Stimulated activated CD8-positive, alpha-beta memory T cell treated with anti-CD3 and anti-CD28 coated beads, Interleukin-7, amount 100 ng/mL, for 24 hours (primary cell): Measurements from ENCODE around the gene C9.
"Not testable (repeated sequence)": the region's sequence is repeated elsewhere in the genome, so short reads cannot be mapped to it uniquely, and the experiment has no call there.

Source experiments
- DNase-seq: peaks from one replicate; pipeline ENCODE4 v3.0.0-alpha.2; 2020; ENCODE audit warnings: low read depth

The C9 gene

GRCh38 chr5:39364367-39364766 is at the start of gene C9:
TSS of gene C9 (minus strand) at chr5:39364495. CDS start at chr5:39364464, 31 bp downstream.
- DNase-seq = no peak

GRCh38 chr5:39413771-39414170 is 49.5 kb upstream of the C9 start:
- DNase-seq = no peak

- no peak for DNase-seq
These were observed 48.6 kb upstream of the C9 start for GRCh38 chr5:39412721-39413394.

- DNase-seq = no peak
These were observed 47.7 kb upstream of the C9 start for GRCh38 chr5:39411985-39412384.

GRCh38 chr5:39411061-39411460 is 46.8 kb upstream of the C9 start:
- no peak for DNase-seq

- no peak for DNase-seq
These were observed 44.7 kb upstream of the C9 start for GRCh38 chr5:39409033-39409432.

GRCh38 chr5:39405083-39405843 is 41.0 kb upstream of the C9 start:
- DNase-seq = no peak

- DNase-seq = not testable (repeated sequence)
These were observed 39.5 kb upstream of the C9 start for GRCh38 chr5:39403761-39404160.

GRCh38 chr5:39402140-39402539 is 37.8 kb upstream of the C9 start:
- DNase-seq = not testable (repeated sequence)

- no peak for DNase-seq
These were observed 36.7 kb upstream of the C9 start for GRCh38 chr5:39400713-39401578.

GRCh38 chr5:39399135-39400036 is 35.1 kb upstream of the C9 start:
- DNase-seq = no peak

- no peak for DNase-seq
These were observed 32.5 kb upstream of the C9 start for GRCh38 chr5:39396843-39397242.

- no peak for DNase-seq
These were observed 31.2 kb upstream of the C9 start for GRCh38 chr5:39395521-39395920.

- no peak for DNase-seq
These were observed 30.7 kb upstream of the C9 start for GRCh38 chr5:39394946-39395345.

- no peak for DNase-seq
These were observed 26.6 kb upstream of the C9 start for GRCh38 chr5:39390945-39391344.

GRCh38 chr5:39387293-39387692 is 23.0 kb upstream of the C9 start:
- DNase-seq = no peak

GRCh38 chr5:39384271-39384670 is 20.0 kb upstream of the C9 start:
- DNase-seq = no peak

GRCh38 chr5:39381376-39381775 is 17.1 kb upstream of the C9 start:
- DNase-seq = no peak

- no peak for DNase-seq
These were observed 15.4 kb upstream of the C9 start for GRCh38 chr5:39379693-39380092.

- no peak for DNase-seq
These were observed 13.3 kb upstream of the C9 start for GRCh38 chr5:39377613-39378012.

GRCh38 chr5:39376293-39376714 is 12.0 kb upstream of the C9 start:
- no peak for DNase-seq

- DNase-seq = no peak
These were observed 9.5 kb upstream of the C9 start for GRCh38 chr5:39373791-39374190.
